Spleen (tissue), 11 donors: Measurements from ENCODE around the gene RUVBL1. TPM values are rescaled to one million over a fixed set of nuclear protein-coding genes. Genes with fewer than 3 reads are reported as not detected.

ENCODE experiments used
- DNase-seq: peaks from one replicate; pipeline ENCODE4 v3.0.0-alpha.2; 2020
- H3K27ac ChIP-seq, 8 donors: fragments of 200-600 bp; sonication (generic) in 7 of 8; 1 replicate in 4 of 8; 2 replicates in 4 of 8; pipeline versions ENCODE4 v1.5.0 to v1.8.0; 2016 to 2021; ENCODE audit warnings: inconsistent platforms in 4 of 8, mild to moderate bottlenecking in 4 of 8, moderate library complexity in 1 of 8
- H3K27me3 ChIP-seq, 7 donors: fragments of 200-600 bp; sonication (generic) in 6 of 7; replicated peaks in 1 of 7; 1 replicate in 4 of 7; 2 replicates in 3 of 7; pipeline versions ENCODE4 v1.5.0 to v1.8.0; 2016 to 2021; ENCODE audit warnings: inconsistent platforms in 3 of 7, mild to moderate bottlenecking in 1 of 7
- H3K36me3 ChIP-seq, 6 donors: fragments of 200-600 bp; sonication (generic) in 5 of 6; 1 replicate in 4 of 6; 2 replicates in 2 of 6; pipeline versions ENCODE4 v1.5.0 to v1.8.0; 2016 to 2021; ENCODE audit warnings: inconsistent platforms in 2 of 6
- H3K4me1 ChIP-seq, 6 donors: fragments of 200-600 bp; sonication (generic) in 5 of 6; 1 replicate in 3 of 6; 2 replicates in 3 of 6; pipeline versions ENCODE4 v1.5.0 to v1.8.0; 2016 to 2021; ENCODE audit warnings: inconsistent platforms in 3 of 6
- H3K4me3 ChIP-seq, 8 donors: fragments of 200-600 bp; sonication (generic) in 7 of 8; 1 replicate in 4 of 8; 2 replicates in 4 of 8; pipeline versions ENCODE4 v1.5.0 to v1.8.0; 2016 to 2021; ENCODE audit warnings: inconsistent platforms in 4 of 8, mild to moderate bottlenecking in 4 of 8, moderate library complexity in 2 of 8
- H3K9me3 ChIP-seq, 8 donors: fragments of 200-600 bp; sonication (generic) in 7 of 8; 1 replicate in 4 of 8; 2 replicates in 4 of 8; pipeline versions ENCODE4 v1.5.0 to v1.8.0; 2016 to 2021; ENCODE audit warnings: inconsistent platforms in 4 of 8
- CTCF ChIP-seq, 11 experiments: fragments of 200-600 bp in 7 of 11; fragments of 450-650 bp in 4 of 11; sonication (generic) in 4 of 11; IDR thresholded peaks in 8 of 11; conservative IDR thresholded peaks in 3 of 11; 1 replicate in 7 of 11; 2 replicates in 4 of 11; pipeline versions ENCODE4 v1.4.0 to v1.8.0; 2016 to 2021; ENCODE audit warnings: antibody characterized with exemption in 11 of 11, inconsistent platforms in 4 of 11, mild to moderate bottlenecking in 1 of 11
- POLR2A ChIP-seq, 3 donors: fragments of 450-650 bp; IDR thresholded peaks; one replicate each; pipeline ENCODE4 v1.5.1; 2017; ENCODE audit warnings: antibody characterized with exemption in 3 of 3, mild to moderate bottlenecking in 1 of 3
- POLR2AphosphoS5 ChIP-seq, 3 donors: sonication (generic); formaldehyde crosslinking; IDR thresholded peaks; one replicate each; pipeline ENCODE4 v1.5.1; 2017; ENCODE audit warnings: antibody characterized with exemption in 3 of 3
- WGBS, 5 donors: extraction: QIAGEN DNeasy Blood & Tissue Kit in 3 of 5; methylation state at CpG; one replicate each; pipeline versions ENCODE4 v1.1.5 to v1.1.7; 2013 to 2018; 5-methylcytosine and 5-hydroxymethylcytosine counted together
- intact Hi-C: fragments of 100-400 bp; cut with DNase I; formaldehyde crosslinking; loops from one replicate; pipeline ENCODE4 v1.15.0; 2023; ENCODE audit warnings: low total_unique reads
- polyA plus RNA-seq, 3 donors: library from polyadenylated mRNA; stranded (reverse); fragments of 200-250 nt; gene quantifications; one replicate each; pipeline ENCODE4 v1.2.1, GENCODE V29; 2013
- total RNA-seq, 7 donors: library from RNA; depleted of rRNA in 3 of 7; stranded (reverse); fragments of >200 nt in 3 of 7; fragmentation: NEBNext Ultra II Directional in 4 of 7; extraction: Animal tissue kit (Norgen Biotek cat#: 25700) in 4 of 7; gene quantifications; one replicate each; pipeline versions ENCODE4 v1.1.0 to v1.2.1, GENCODE V29; 2016 to 2021
- donor health status: healthy with polysubstance abuse.
- donor health status: DM: no; HTN: no; CAD: no; lungs with moderate emphysema.
- donor health status: DM: no; HTN: no; CAD: no.
- donor health status: Bipolar disorder and iron deficiency.
- donor health status: healthy.
- donor health status: DM: no; HTN: no; CAD: no.
- donor health status: DM: yes; HTN: yes; CAD: no.

The RUVBL1 gene
- total and polyA plus RNA-seq, 10 donors, result 21.6 to 36.4 (median 29.4) TPM

DNA sequence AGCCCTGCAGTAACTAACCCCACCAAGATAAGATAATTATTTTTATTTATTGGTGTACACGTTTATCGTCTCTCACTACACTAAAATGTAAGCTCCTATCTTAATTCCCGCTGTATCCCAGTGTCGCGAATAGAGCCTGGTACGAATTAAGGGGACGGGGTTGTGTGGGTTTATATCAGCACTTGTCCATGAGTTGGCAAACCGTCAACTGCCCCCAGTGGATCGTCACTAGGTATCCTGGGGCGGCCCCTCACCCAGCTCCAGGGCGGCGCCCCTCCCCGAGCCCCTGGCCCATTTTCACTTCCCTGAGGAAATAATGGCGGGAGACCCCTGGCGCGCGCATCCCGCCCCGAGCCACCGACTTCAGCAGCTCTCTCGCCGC lies 465 bp downstream of the RUVBL1 start:
- intact Hi-C loops, result no loop called here
- Histone ChIP-seq H3K36me3 (peaks cover 0 to 10% (median 2%) of the 10 kb centered on the region in 6 donors), H3K4me3 (peak overlapping the region; percentile 84 to 100 (median 90)), H3K9me3 (no peaks in the 10 kb centered on the region), H3K4me1 (peaks cover 9 to 24% (median 23%) of the 10 kb centered on the region in 6 donors), H3K27me3 (no peaks in the 10 kb centered on the region), H3K27ac (peak overlapping the region; percentile 69 to 89 (median 80))
- no peak for TF ChIP-seq CTCF (IDR thresholded peaks at IDR 0.05 in 8 of 11, conservative IDR thresholded peaks at IDR 0.05 in 3 of 11)
- no peak for TF ChIP-seq POLR2AphosphoS5 (IDR thresholded peaks at IDR 0.05)
- no peak for TF ChIP-seq POLR2A (IDR thresholded peaks at IDR 0.05)
- DNase-seq, result no peak
- 1 to 2% (median 2%) methylated on average over 21 to 22 of the region's 22 CpGs for WGBS, 5 donors

DNA sequence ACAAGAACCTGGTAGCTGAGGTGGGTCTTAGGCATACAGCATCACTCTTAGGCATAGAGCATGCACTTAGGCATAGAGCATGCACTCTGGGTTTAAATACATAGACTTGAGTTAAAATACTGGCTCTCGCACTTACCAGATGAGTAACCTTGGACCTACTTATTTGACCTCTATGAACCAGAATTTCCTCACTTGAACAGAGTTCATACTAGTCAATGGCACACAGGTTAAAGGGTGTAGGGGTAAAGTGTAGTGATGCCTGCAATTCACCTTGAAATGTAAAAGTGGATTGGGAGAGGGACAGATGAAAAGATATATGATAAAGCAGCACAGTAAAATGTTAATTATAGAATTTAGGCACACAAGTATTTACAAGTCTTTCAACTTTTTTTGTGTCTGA lies 1.6 kb downstream of the RUVBL1 start:
- TF ChIP-seq POLR2AphosphoS5 (IDR thresholded peaks at IDR 0.05) (no peak), CTCF (IDR thresholded peaks at IDR 0.05 in 8 of 11, conservative IDR thresholded peaks at IDR 0.05 in 3 of 11) (no peak), POLR2A (IDR thresholded peaks at IDR 0.05) (no peak)
- Histone ChIP-seq H3K4me3 (no peak overlapping the region), H3K4me1 (peaks cover 9 to 24% (median 23%) of the 10 kb centered on the region in 6 donors), H3K36me3 (peaks cover 0 to 21% (median 2%) of the 10 kb centered on the region in 6 donors), H3K9me3 (no peaks in the 10 kb centered on the region), H3K27me3 (no peaks in the 10 kb centered on the region), H3K27ac (no peak overlapping the region)
- intact Hi-C loops, result no loop called here
- no peak for DNase-seq
- 74 to 95% (median 86%) methylated on average over 1 of the region's 1 CpG for WGBS, 5 donors

- peak in 2 of 3 donors; percentile 42 to 67 for TF ChIP-seq POLR2AphosphoS5 (IDR thresholded peaks at IDR 0.05)
- TF ChIP-seq CTCF (IDR thresholded peaks at IDR 0.05 in 8 of 11, conservative IDR thresholded peaks at IDR 0.05 in 3 of 11), result no peak
- DNase-seq, result peak; percentile 79
- Histone ChIP-seq H3K27ac (peak overlapping the region in 7 of 8 donors; percentile 30 to 80 (median 64)), H3K27me3 (no peaks in the 10 kb centered on the region), H3K9me3 (no peaks in the 10 kb centered on the region), H3K36me3 (peaks cover 0 to 84% (median 17%) of the 10 kb centered on the region in 6 donors), H3K4me3 (peak overlapping the region in 1 of 8 donors; percentile 14), H3K4me1 (peaks cover 11 to 34% (median 29%) of the 10 kb centered on the region in 6 donors)
- intact Hi-C loops, result no loop called here
- 62 to 72% (median 67%) methylated on average over 9 of the region's 9 CpGs for WGBS, 5 donors
Measured at GRCh38 chr3:128113817-128114794, 9.5 kb downstream of the RUVBL1 start.

- no peak for DNase-seq
Measured at GRCh38 chr3:128112357-128112968, 11.1 kb downstream of the RUVBL1 start.

More at GRCh38 chr3:128112357-128112968, 11.1 kb downstream of the RUVBL1 start:
- TF ChIP-seq POLR2A (IDR thresholded peaks at IDR 0.05) (no peak), POLR2AphosphoS5 (IDR thresholded peaks at IDR 0.05) (no peak), CTCF (IDR thresholded peaks at IDR 0.05 in 8 of 11, conservative IDR thresholded peaks at IDR 0.05 in 3 of 11) (no peak)
- intact Hi-C loops, result no loop called here
- H3K9me3 ChIP-seq, result no peaks in the 10 kb centered on the region
- H3K36me3 ChIP-seq, result peaks cover 0 to 85% (median 20%) of the 10 kb centered on the region in 6 donors
- H3K4me1 ChIP-seq, result peaks cover 11 to 35% (median 29%) of the 10 kb centered on the region in 6 donors
- 56 to 79% (median 77%) methylated on average over 7 of the region's 7 CpGs for WGBS, 5 donors
- peak overlapping the region in 6 of 8 donors; percentile 11 to 80 (median 55) for H3K27ac ChIP-seq
- H3K27me3 ChIP-seq, result no peaks in the 10 kb centered on the region
- H3K4me3 ChIP-seq, result no peak overlapping the region
